ENCODE data around the gene NUP98.

GRCh38 chr11:3781423-3781822 lies 15.9 kb downstream of the NUP98 start:
- TF ChIP-seq TAF1 (IDR thresholded peaks at IDR 0.05; ENCODE audit: low read depth): no peak
- TF ChIP-seq CEBPB (IDR thresholded peaks at IDR 0.05): no peak
- TF ChIP-seq, protein P1, sequence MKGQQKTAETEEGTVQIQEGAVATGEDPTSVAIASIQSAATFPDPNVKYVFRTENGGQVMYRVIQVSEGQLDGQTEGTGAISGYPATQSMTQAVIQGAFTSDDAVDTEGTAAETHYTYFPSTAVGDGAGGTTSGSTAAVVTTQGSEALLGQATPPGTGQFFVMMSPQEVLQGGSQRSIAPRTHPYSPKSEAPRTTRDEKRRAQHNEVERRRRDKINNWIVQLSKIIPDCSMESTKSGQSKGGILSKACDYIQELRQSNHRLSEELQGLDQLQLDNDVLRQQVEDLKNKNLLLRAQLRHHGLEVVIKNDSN (IDR thresholded peaks at IDR 0.05): no peak
- TF ChIP-seq EGR1 (IDR thresholded peaks at IDR 0.05): no peak
- TF ChIP-seq RAD21 (IDR thresholded peaks at IDR 0.05; ENCODE audit: low read depth): no peak
- no peak for TF ChIP-seq TCF12 (IDR thresholded peaks at IDR 0.05; ENCODE audit: low read depth)
- no peak for TF ChIP-seq REST (IDR thresholded peaks at IDR 0.05; ENCODE audit: low read depth)
- TF ChIP-seq EP300 (IDR thresholded peaks at IDR 0.05; ENCODE audit: borderline replicate concordance): no peak
- no peak for TF ChIP-seq YY1 (IDR thresholded peaks at IDR 0.05; ENCODE audit: low read depth)

All from Ishikawa (cell line).